GM21447 (cell line): ENCODE results near the gene ATG101.

ENCODE experiments used
- ATAC-seq: cut with Tn5 transposase; IDR thresholded peaks from one replicate; pipeline ENCODE4 v1.9.1; 2021; ENCODE audit not compliant: unreplicated experiment

The ATG101 gene

DNA sequence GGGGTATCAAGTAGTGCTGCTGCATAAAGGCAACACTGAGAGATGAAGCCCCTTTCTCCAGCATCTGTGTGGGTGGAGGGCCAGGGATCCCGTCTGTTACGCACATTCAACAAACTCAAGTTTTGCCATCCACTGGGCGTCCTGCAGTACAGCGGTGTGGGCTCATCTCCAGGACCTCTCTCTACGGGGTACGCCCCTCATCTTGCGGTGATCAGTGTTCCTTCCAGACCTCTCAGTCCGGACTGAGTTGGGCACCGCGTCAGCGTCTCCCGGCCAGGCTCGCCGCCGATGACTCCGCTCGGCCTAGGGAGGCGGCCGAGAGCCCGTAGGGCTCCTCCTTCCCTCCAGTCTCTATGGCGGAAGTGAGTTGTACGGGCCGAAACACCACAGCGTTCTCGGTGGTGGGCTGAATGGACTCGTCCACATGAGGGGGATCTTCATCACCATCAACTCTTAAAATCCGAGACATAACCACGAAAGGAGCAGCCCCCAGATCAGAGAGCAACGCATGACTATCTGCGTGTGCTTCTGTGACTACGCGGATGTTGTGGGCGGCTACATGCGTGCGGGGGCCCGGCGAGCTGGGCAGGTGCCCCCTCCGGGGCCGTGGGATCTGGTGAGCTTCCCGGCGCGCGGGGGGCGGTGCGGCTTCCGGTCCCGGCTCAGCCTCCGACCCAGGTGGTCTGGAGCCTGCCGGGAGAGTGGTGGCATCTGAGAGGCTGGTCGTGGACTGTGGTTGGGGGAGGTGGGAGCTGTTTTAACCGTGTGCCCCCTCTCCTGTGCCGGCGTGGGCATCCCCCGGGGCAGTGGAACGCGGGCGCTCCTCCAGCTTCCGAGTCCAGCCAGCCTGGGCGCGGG, at the start of gene ATG101:
TSS of gene ATG101 (plus strand) at position 652 of the 858 bp plus-strand sequence. CDS start 3,673 bp downstream, outside the sequence.
- ATAC-seq: peak; percentile 91

GRCh38 chr12:52020539-52021336, 49.0 kb upstream of the ATG101 start:
- no peak for ATAC-seq

DNA sequence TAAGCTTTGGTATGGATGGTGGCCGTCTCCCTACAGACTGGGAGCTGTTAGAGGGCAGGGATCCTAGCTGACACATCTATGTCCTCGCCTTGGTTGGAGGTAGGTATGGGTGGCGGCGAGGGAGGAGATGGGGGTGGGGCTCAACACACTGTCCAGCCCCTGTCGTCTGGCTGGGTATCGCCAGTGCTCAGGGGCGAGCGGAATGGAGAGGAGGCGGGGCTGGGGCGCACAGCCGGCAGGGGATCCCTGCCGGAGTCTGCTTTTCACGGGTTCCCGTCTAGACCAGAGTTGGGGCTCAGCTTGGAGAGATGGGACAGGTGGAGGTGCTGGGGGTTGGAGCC, 47.0 kb upstream of the ATG101 start:
- ATAC-seq: no peak

GRCh38 chr12:52023182-52023975, 46.4 kb upstream of the ATG101 start:
- ATAC-seq: peak; percentile 39

DNA sequence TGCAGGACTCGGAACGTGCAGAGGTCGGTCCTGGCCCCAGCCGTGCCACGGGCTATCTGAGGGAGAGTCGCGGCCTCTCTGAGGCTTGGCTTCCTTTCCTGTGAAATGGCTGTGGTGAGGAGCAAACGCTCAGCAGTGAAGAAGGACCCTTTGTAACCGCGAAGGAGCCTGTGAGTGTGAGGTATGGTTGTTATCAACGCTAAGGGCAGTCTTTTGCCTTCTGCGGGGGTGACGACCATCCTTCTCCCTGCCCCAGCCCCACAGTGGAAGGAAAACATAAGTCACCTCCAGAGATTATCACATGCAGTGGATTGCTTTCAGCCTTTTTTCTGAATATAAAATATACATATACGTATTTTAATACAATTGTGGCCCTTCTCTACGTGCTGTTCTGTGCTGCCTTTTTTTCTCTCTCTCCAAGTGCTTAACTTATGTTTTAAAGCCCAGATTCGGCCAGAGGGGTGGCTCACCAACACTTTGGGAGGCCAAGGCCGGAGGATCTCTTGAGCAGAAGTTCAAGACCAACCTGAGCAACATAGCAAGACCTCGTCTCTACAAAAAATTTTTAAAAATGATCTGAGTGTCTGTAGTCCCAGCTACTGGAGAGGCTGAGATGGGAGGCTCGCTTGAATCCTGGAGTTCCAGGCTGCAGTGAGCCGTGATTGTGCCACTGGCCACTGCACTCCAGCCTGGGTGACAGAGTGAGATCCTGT, 45.6 kb upstream of the ATG101 start:
- no peak for ATAC-seq

GRCh38 chr12:52024845-52025230, 44.9 kb upstream of the ATG101 start:
- ATAC-seq: no peak

DNA sequence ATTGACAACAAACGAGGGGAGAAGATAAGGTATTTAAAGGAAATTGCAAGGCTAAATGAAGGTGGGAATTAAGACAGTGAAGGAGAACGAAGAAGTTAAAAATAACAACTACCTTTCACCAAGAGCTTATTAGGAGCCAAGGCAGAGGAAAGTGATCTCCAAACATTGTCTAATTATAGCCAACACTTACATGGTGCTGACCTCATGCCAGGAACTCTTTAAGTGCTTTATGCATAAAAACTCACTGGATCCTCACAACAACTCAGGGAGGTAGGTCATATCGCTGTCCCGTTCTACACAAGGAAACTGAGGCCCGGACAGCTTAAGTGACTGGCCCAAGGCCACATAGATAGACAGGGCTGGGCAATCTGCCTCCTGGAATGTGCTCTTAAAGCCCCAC, 43.5 kb upstream of the ATG101 start:
- no peak for ATAC-seq

GRCh38 chr12:52027085-52027843, 42.5 kb upstream of the ATG101 start:
- no peak for ATAC-seq

- ATAC-seq: no peak
Observed at GRCh38 chr12:52029685-52030084, 40.1 kb upstream of the ATG101 start.

DNA sequence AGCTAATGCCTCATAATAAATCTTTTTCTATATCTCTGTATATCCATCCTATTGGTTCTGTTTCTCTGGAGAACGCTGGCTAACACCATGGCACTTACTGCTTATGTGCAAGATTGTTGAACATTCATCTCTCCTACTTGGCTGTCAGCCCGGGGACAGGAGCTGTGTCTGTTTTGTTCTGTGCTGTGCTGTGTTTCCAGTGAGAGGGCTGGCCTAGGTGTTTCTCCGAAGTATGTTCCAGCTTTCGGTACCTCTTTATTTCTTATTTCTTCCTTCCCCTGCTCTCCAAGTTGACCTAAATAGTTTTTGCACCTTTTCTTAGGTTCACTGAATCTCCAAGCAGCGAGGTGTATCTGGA, 37.4 kb upstream of the ATG101 start:
- ATAC-seq: no peak

DNA sequence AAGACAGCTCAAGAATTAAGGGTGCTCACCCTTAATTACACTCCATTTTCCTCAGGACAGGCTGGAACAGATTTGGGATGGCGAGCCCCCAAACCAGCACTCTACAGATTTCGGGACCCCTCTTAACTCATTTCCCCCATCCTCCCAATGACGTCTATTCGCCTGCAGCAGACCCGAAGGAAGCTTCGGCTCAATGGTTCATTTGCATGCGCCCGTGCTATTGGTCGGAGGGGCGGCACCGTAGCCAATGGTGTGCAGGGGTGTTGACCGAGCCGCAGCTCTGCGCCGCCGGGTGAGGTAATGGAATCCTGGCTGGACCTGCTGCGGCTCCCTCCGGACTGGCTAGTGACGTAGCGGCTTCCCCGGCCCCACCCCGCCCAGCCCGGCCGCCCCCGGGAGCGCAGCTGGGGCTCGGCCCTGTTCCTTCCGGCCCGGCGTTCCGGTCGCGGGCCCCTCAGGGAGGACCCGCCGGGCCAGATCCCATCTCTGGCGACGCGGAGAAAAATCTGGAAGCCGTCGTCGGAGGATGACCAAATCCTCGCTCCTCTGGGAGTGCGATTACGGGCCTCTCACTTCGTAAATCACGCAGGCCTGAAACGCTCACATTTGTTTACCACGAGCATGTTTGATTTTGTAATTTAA, 36.9 kb upstream of the ATG101 start:
- ATAC-seq: peak; percentile 87

- ATAC-seq: no peak
Observed at GRCh38 chr12:52033446-52034140, 36.2 kb upstream of the ATG101 start.

GRCh38 chr12:52035190-52035589, 34.6 kb upstream of the ATG101 start:
- no peak for ATAC-seq

- no peak for ATAC-seq
Observed at GRCh38 chr12:52035926-52036325, 33.9 kb upstream of the ATG101 start.

DNA sequence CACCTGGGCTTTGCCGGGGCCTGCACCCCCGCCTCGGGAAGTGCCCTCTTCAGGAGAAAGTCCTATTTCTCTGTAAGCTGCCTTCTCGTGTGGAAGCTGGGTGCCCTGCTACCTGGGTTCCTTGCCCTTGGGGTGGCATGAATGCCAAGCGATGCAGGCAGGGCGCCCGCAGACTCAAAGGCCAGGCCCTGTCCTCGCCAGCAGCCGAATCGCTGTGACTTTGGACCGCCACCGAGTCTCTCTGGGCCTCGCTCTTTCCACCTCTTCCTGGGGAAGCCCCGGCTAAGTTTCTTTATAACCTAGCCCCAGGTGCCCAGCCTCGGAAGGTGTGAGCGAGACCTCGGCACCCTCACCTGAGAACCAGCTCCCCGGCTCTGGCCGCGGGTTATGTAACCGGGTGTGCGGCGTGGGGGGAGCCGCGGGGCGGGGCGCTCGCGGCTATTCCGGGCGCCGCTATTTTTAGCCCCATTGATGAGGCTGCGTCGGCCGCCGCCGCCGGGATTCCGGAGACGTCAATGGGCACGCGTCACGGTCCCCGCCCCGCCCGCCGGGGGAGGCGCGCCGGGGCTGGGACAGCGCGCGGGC, 33.1 kb upstream of the ATG101 start:
- peak; percentile 43 for ATAC-seq

GRCh38 chr12:52037248-52037861, 32.4 kb upstream of the ATG101 start:
- no peak for ATAC-seq

DNA sequence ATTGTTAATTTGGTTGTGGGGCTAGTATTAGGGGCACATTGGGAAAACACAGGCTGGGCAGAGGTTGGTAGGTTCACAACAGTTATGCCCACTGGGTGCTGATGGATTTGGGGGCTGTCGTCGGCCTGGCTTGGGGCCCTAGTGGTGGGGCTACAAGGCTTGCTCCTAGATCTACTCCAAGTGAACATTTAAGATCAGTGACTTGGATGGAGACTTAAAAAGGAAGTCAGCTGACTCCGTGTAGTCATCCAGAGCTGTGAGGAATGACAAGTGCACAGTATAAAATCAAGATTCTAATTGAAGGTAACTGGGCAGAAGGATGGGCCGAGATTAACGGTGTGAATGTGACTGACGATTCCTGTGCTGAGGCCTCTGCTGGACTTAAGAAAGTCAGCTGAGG, 31.3 kb upstream of the ATG101 start:
- ATAC-seq: no peak

DNA sequence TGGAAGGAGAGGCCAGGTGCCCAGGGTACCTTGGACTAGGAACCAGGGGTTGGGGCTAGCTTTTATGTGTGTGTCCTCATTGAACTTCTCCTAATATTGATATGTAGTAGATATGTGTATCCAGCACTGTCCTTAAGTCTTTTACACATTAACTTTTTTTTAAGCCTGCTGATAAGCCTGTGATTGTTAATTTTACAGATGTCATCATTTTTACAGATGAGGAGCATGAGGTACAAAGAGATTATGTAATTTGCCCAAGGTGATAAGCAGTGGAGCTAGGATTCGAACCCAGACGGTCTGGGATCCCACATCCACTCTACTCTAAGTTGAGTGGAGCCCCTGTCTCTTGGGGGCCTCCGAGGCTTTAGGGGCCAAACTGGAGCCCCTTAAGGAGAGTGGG, 28.7 kb upstream of the ATG101 start:
- no peak for ATAC-seq
